G401 (cell line): ENCODE measurements around the gene PAPPA. TPM values are rescaled to one million over a fixed set of nuclear protein-coding genes. Genes with fewer than 3 reads are reported as not detected.

ENCODE experiments used
- DNase-seq: peaks from one replicate; pipeline ENCODE4 v3.0.0-alpha.2; 2015; ENCODE audit warnings: low spot score
- in situ Hi-C: cut with HindIII; loops from 2 replicates; pipeline ENCODE4 v1.10.0; 2016; ENCODE audit warnings: low sequenced_read_pairs, mixed read lengths
- total RNA-seq: library from RNA; depleted of rRNA; stranded (reverse); fragments of >200 nt; shearing (Covaris generic); gene quantifications from 2 replicates; pipeline ENCODE4 v1.2.3, GENCODE V29; 2014

Gene PAPPA
- total RNA-seq, 1 experiment from 2014 or later: 0.44 TPM

- in situ Hi-C loops: no loop called here
Measured at GRCh38 chr9:116389541-116390302, 236.1 kb downstream of the PAPPA start.

GRCh38 chr9:116390303-116391228 lies 237.0 kb downstream of the PAPPA start:
- DNase-seq: no peak
- in situ Hi-C loops: no loop called here

More at GRCh38 chr9:116389541-116390302, 236.1 kb downstream of the PAPPA start:
- DNase-seq: no peak

GRCh38 chr9:116391306-116391900 lies 237.8 kb downstream of the PAPPA start:
- no peak for DNase-seq
- in situ Hi-C loops: no loop called here

GRCh38 chr9:116393198-116393597 lies 239.6 kb downstream of the PAPPA start:
- in situ Hi-C loops: no loop called here
- no peak for DNase-seq

GRCh38 chr9:116394070-116394469 lies 240.5 kb downstream of the PAPPA start:
- in situ Hi-C loops: no loop called here
- DNase-seq: no peak

GRCh38 chr9:116394894-116395698 lies 241.5 kb downstream of the PAPPA start:
- DNase-seq: no peak
- in situ Hi-C loops: no loop called here

- DNase-seq: no peak
- in situ Hi-C loops: no loop called here
Measured at GRCh38 chr9:116395699-116396037, 242.1 kb downstream of the PAPPA start.

GRCh38 chr9:116403171-116403570 lies 249.6 kb downstream of the PAPPA start:
- in situ Hi-C loops: no loop called here
- no peak for DNase-seq

- in situ Hi-C loops: no loop called here
- DNase-seq: no peak
Measured at GRCh38 chr9:116404228-116404627, 250.6 kb downstream of the PAPPA start.

GRCh38 chr9:116405321-116405720 lies 251.7 kb downstream of the PAPPA start:
- DNase-seq: no peak
- in situ Hi-C loops: no loop called here

- in situ Hi-C loops: no loop called here
- no peak for DNase-seq
Measured at GRCh38 chr9:116406469-116406868, 252.9 kb downstream of the PAPPA start.

- in situ Hi-C loops: no loop called here
- DNase-seq: no peak
Measured at GRCh38 chr9:116409129-116409528, 255.5 kb downstream of the PAPPA start.

- no peak for DNase-seq
- in situ Hi-C loops: no loop called here
Measured at GRCh38 chr9:116409638-116410037, 256.0 kb downstream of the PAPPA start.

GRCh38 chr9:116411506-116411905 lies 257.9 kb downstream of the PAPPA start:
- no peak for DNase-seq
- in situ Hi-C loops: no loop called here

GRCh38 chr9:116414374-116414773 lies 260.8 kb downstream of the PAPPA start:
- DNase-seq: no peak
- in situ Hi-C loops: no loop called here

- DNase-seq: no peak
- in situ Hi-C loops: no loop called here
Measured at GRCh38 chr9:116416421-116416820, 262.8 kb downstream of the PAPPA start.

GRCh38 chr9:116417464-116417863 lies 263.9 kb downstream of the PAPPA start:
- no peak for DNase-seq
- in situ Hi-C loops: no loop called here

GRCh38 chr9:116419181-116419580 lies 265.6 kb downstream of the PAPPA start:
- in situ Hi-C loops: no loop called here
- no peak for DNase-seq

GRCh38 chr9:116420993-116421538 lies 267.5 kb downstream of the PAPPA start:
- in situ Hi-C loops: no loop called here
- no peak for DNase-seq
